ENCODE results near the gene TMEM229B.

TMEM229B gene

GRCh38 chr14:67449096-67449495, 39.4 kb downstream of the TMEM229B start:
- no peak for FAIRE-seq

GRCh38 chr14:67447033-67447381, 41.5 kb downstream of the TMEM229B start:
- FAIRE-seq: no peak

GRCh38 chr14:67446371-67447032, 42.0 kb downstream of the TMEM229B start:
- FAIRE-seq: no peak

GRCh38 chr14:67444395-67444794, 44.1 kb downstream of the TMEM229B start:
- no peak for FAIRE-seq

GRCh38 chr14:67442139-67442906, 46.2 kb downstream of the TMEM229B start:
- no peak for FAIRE-seq

- FAIRE-seq: no peak
Observed at GRCh38 chr14:67441672-67442071, 46.8 kb downstream of the TMEM229B start.

GRCh38 chr14:67441256-67441655, 47.3 kb downstream of the TMEM229B start:
- no peak for FAIRE-seq

- FAIRE-seq: no peak
Observed at GRCh38 chr14:67440513-67440912, 48.0 kb downstream of the TMEM229B start.

- no peak for FAIRE-seq
Observed at GRCh38 chr14:67438969-67439368, 49.6 kb downstream of the TMEM229B start.

- no peak for FAIRE-seq
Observed at GRCh38 chr14:67436006-67436866, 52.3 kb downstream of the TMEM229B start.

- FAIRE-seq: no peak
Observed at GRCh38 chr14:67435603-67436002, 52.9 kb downstream of the TMEM229B start.

GRCh38 chr14:67432050-67432564, 56.4 kb downstream of the TMEM229B start:
- no peak for FAIRE-seq

- FAIRE-seq: no peak
Observed at GRCh38 chr14:67429510-67430205, 58.9 kb downstream of the TMEM229B start.

- no peak for FAIRE-seq
Observed at GRCh38 chr14:67428501-67429031, 60.0 kb downstream of the TMEM229B start.

- peak; percentile 75 for FAIRE-seq
Observed at GRCh38 chr14:67426983-67427606, 61.4 kb downstream of the TMEM229B start.

- FAIRE-seq: no peak
Observed at GRCh38 chr14:67426161-67426560, 62.4 kb downstream of the TMEM229B start.

- FAIRE-seq: no peak
Observed at GRCh38 chr14:67425608-67426007, 62.9 kb downstream of the TMEM229B start.

GRCh38 chr14:67424539-67424938, 64.0 kb downstream of the TMEM229B start:
- FAIRE-seq: no peak

GRCh38 chr14:67423424-67423823, 65.1 kb downstream of the TMEM229B start:
- no peak for FAIRE-seq

- FAIRE-seq: no peak
Observed at GRCh38 chr14:67421356-67422224, 66.9 kb downstream of the TMEM229B start.
